AG04449 (cell line): Measurements from ENCODE around the gene CBFA2T3.

Source experiments
- CTCF ChIA-PET: fragments of 350-600 bp; formaldehyde crosslinking; extraction: SDS; loops from one replicate; lab custom pipeline; 2021; ENCODE audit warnings: antibody characterized with exemption; lab: Yijun Ruan, JAX
- POLR2A ChIA-PET: fragments of 400-600, 350-600 bp; formaldehyde crosslinking; extraction: SDS; loops from one replicate; lab custom pipeline; 2020; ENCODE audit warnings: antibody characterized with exemption, inconsistent platforms; lab: Yijun Ruan, JAX
- DNase-seq: peaks from one replicate; pipeline ENCODE4 v3.0.0-alpha.2; 2010; ENCODE audit warnings: low read depth, low spot score
- H3K4me3 ChIP-seq: 2 replicates; pipeline ENCODE4 v1.5.1; 2011; ENCODE audit warnings: low read depth, mild to moderate bottlenecking, control low read depth, low read length
- TF ChIP-seq, protein P1 (sequence below): IDR thresholded peaks from one replicate; pipeline ENCODE4 v1.5.1; 2011; ENCODE audit warnings: mild to moderate bottlenecking, moderate library complexity, low read length, control low read depth, inconsistent platforms; ENCODE audit not compliant: insufficient read depth; ENCODE audit errors: missing control alignments

CBFA2T3 gene

DNA sequence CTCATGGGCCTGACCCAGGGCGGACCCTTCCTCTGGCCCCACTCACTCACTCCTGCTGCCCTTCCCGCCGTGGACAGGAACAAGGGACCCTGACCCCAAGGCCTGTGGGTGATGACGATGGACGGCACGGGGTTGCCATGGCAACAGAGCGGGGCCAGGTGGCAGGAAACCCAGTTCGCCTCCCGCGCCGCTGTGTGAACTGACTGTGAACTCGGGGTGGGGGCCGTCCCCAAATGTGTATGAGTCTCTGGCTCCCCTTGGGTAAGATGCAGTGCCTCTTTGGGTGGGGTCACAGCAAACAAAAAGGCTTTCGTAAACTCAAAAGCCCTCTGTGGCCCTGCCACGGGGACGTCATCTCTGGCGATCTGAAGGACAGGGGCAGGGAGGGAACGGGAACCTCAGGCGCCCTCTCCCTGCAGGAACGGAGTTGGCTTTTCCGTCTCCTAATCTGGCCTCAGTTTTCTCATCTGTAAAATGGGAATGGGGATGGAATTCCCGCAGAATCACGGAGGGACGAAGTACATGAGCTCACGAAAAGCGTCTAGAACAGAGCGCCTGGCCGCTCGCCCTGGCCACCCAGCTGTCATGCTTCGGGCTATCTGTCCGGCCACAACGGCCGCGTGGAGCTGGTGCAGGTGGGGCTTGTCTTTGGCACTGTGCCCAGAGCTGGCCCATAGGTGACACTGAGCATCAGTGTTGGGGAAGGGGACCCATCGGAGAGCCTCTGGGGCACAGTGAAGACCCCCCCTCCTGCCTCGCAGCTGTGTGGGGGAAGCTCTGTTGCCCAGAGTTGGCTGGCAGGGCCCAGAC is 65.7 kb downstream of the CBFA2T3 start:
- no peak for DNase-seq
- ChIA-PET CTCF (no interaction called here), POLR2A (no interaction called here)
- TF ChIP-seq, protein P1, sequence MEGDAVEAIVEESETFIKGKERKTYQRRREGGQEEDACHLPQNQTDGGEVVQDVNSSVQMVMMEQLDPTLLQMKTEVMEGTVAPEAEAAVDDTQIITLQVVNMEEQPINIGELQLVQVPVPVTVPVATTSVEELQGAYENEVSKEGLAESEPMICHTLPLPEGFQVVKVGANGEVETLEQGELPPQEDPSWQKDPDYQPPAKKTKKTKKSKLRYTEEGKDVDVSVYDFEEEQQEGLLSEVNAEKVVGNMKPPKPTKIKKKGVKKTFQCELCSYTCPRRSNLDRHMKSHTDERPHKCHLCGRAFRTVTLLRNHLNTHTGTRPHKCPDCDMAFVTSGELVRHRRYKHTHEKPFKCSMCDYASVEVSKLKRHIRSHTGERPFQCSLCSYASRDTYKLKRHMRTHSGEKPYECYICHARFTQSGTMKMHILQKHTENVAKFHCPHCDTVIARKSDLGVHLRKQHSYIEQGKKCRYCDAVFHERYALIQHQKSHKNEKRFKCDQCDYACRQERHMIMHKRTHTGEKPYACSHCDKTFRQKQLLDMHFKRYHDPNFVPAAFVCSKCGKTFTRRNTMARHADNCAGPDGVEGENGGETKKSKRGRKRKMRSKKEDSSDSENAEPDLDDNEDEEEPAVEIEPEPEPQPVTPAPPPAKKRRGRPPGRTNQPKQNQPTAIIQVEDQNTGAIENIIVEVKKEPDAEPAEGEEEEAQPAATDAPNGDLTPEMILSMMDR = no peak
- no peak overlapping the region for H3K4me3 ChIP-seq

DNA sequence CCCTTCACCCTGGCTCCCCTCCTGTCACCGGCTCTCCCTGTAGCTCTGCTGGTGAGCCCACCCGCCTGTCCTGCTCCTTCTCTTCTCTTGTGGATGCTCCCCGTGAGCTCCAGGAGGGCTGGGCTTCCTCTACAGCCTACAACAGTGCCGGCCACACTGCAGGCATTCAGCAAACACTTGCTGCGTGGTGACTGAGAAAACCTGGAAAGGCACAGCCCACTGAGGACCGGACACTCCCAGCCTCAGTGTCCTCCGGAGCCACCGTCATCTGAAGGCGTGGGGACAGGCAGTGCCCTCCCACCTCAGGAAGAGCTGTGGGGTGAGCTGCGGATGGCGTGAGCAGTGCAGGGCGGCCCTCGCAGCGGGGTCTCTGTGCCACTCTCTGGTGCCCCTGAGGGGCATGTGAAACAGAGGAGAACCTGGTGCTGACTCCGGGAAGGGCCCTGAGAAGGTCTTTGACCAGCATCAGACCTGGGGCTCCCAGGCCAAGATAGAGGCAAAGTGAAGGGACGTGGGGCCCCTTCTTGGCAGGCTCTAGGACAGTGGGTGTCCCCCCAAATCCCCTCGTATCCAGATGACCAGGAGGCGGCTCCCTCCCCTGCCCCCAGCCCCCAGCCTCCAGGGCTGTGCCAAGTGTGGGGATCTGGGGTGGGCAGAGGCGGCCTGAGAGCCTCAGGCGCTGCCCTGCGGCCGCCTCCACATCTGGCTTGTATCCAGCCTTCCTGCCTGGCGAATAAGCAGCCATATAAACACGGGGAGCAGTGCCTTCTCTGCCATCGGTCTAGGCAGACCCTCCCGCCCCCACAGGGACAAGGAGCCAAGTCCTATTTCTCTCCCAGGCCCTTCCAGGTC is 66.5 kb downstream of the CBFA2T3 start:
- CTCF ChIA-PET = no interaction called here
- DNase-seq = no peak
- H3K4me3 ChIP-seq = no peak overlapping the region
- POLR2A ChIA-PET = no interaction called here
- TF ChIP-seq, protein P1 = no peak

GRCh38 chr16:88909431-88910210 is 67.4 kb downstream of the CBFA2T3 start:
- DNase-seq = no peak
- no peak overlapping the region for H3K4me3 ChIP-seq
- TF ChIP-seq, protein P1 = no peak
- CTCF ChIA-PET = no interaction called here
- POLR2A ChIA-PET = no interaction called here

- no peak overlapping the region for H3K4me3 ChIP-seq
- DNase-seq = no peak
- TF ChIP-seq, protein P1 = no peak
- CTCF ChIA-PET = no interaction called here
- POLR2A ChIA-PET = no interaction called here
These were observed 68.7 kb downstream of the CBFA2T3 start for GRCh38 chr16:88908307-88908706.

GRCh38 chr16:88907768-88908167 is 69.2 kb downstream of the CBFA2T3 start:
- no peak for DNase-seq

More at GRCh38 chr16:88907768-88908167, 69.2 kb downstream of the CBFA2T3 start:
- TF ChIP-seq, protein P1 = no peak
- ChIA-PET POLR2A (no interaction called here), CTCF (no interaction called here)
- no peak overlapping the region for H3K4me3 ChIP-seq
